ENCODE data around the gene NCKAP5L.

The NCKAP5L gene

GRCh38 chr12:49868449-49868848 lies 40.2 kb upstream of the NCKAP5L start:
- TF ChIP-seq TAF1 (IDR thresholded peaks at IDR 0.05; ENCODE audit: borderline replicate concordance, insufficient read depth, low read length) (no peak), FOXP2 (optimal IDR thresholded peaks at IDR 0.05; ENCODE audit: borderline replicate concordance, extremely low read depth, extremely low read length, insufficient read depth) (no peak), REST (IDR thresholded peaks at IDR 0.05; ENCODE audit: insufficient read depth in 1 of 2, low read depth in 2 of 2, low read length in 2 of 2) (no peak), POLR2AphosphoS5 (IDR thresholded peaks at IDR 0.05; ENCODE audit: low read depth, low read length) (no peak), SIN3A (IDR thresholded peaks at IDR 0.05; ENCODE audit: borderline replicate concordance, insufficient read depth, low read length) (no peak)

DNA sequence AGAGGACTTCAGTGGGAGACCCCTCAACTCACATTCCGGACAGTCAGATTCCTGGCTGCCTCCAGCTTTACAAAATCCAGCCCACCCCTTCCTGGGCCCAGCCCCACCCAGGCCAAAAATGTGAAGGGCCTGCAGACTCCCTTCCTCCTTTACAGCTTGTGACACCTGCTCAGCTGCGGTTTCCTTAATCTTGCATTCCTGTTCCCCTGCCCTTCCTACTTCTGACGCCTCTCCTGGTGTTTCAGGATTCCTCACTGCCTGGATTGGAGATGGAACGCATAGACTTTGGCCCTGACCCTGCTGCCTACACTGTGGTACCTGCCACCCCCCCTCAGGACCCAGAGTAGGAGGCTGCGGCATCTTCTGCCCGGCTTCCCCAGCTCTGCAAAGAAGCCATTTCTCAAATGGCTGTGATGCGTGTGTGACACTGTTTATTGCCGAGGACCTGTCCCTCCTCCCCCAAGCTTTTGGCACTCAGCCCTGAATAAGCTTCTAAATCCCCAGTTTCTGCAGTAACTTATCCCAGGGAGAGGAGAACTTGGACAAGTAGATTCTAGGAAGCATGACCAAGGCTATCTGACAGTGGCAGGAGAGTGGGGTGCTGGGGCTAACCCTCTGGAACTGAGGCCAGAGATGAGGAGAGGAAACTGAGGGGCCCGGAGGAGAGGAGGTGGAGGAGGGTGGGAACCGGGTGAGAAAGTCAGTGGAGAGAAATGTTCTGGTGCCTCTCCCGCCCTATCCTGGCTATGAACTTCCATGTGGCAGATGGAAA lies 39.5 kb upstream of the NCKAP5L start:
- TF ChIP-seq SIN3A (IDR thresholded peaks at IDR 0.05; ENCODE audit: borderline replicate concordance, insufficient read depth, low read length), result no peak
- TF ChIP-seq FOXP2 (optimal IDR thresholded peaks at IDR 0.05; ENCODE audit: borderline replicate concordance, extremely low read depth, extremely low read length, insufficient read depth), result no peak
- no peak for TF ChIP-seq POLR2AphosphoS5 (IDR thresholded peaks at IDR 0.05; ENCODE audit: low read depth, low read length)
- no peak for TF ChIP-seq TAF1 (IDR thresholded peaks at IDR 0.05; ENCODE audit: borderline replicate concordance, insufficient read depth, low read length)
- no peak for TF ChIP-seq REST (IDR thresholded peaks at IDR 0.05; ENCODE audit: insufficient read depth in 1 of 2, low read depth in 2 of 2, low read length in 2 of 2)

GRCh38 chr12:49866859-49867569 lies 38.8 kb upstream of the NCKAP5L start:
- no peak for TF ChIP-seq FOXP2 (optimal IDR thresholded peaks at IDR 0.05; ENCODE audit: borderline replicate concordance, extremely low read depth, extremely low read length, insufficient read depth)
- no peak for TF ChIP-seq REST (IDR thresholded peaks at IDR 0.05; ENCODE audit: insufficient read depth in 1 of 2, low read depth in 2 of 2, low read length in 2 of 2)
- TF ChIP-seq TAF1 (IDR thresholded peaks at IDR 0.05; ENCODE audit: borderline replicate concordance, insufficient read depth, low read length), result no peak
- no peak for TF ChIP-seq POLR2AphosphoS5 (IDR thresholded peaks at IDR 0.05; ENCODE audit: low read depth, low read length)
- no peak for TF ChIP-seq SIN3A (IDR thresholded peaks at IDR 0.05; ENCODE audit: borderline replicate concordance, insufficient read depth, low read length)

GRCh38 chr12:49865782-49866135 lies 37.5 kb upstream of the NCKAP5L start:
- no peak for TF ChIP-seq POLR2AphosphoS5 (IDR thresholded peaks at IDR 0.05; ENCODE audit: low read depth, low read length)
- no peak for TF ChIP-seq REST (IDR thresholded peaks at IDR 0.05; ENCODE audit: insufficient read depth in 1 of 2, low read depth in 2 of 2, low read length in 2 of 2)
- TF ChIP-seq FOXP2 (optimal IDR thresholded peaks at IDR 0.05; ENCODE audit: borderline replicate concordance, extremely low read depth, extremely low read length, insufficient read depth), result no peak
- TF ChIP-seq SIN3A (IDR thresholded peaks at IDR 0.05; ENCODE audit: borderline replicate concordance, insufficient read depth, low read length), result no peak
- no peak for TF ChIP-seq TAF1 (IDR thresholded peaks at IDR 0.05; ENCODE audit: borderline replicate concordance, insufficient read depth, low read length)
